T-helper 1 cell treated with Interleukin-12 subunit alpha and Interleukin-12 subunit beta and Interleukin-4 antibody, amounts not matched to agents 30 ng/mL and 1 ng/mL, for 36 hours (primary cell): Measurements from ENCODE around the gene MAP4K3. TPM values are rescaled to one million over a fixed set of nuclear protein-coding genes. Genes with fewer than 3 reads are reported as not detected.
"Not testable (repeated sequence)": the region's sequence is repeated elsewhere in the genome, so short reads cannot be mapped to it uniquely, and the experiment has no call there.

Source experiments
- intact Hi-C: fragments of 100-400 bp; cut with micrococcal nuclease; formaldehyde crosslinking; loops from one replicate; pipeline ENCODE4 v1.15.1; 2024
- total RNA-seq: library from RNA; stranded (reverse); gene quantifications from 2 replicates; pipeline ENCODE4 v1.2.3, GENCODE V29; 2022

The MAP4K3 gene
- total RNA-seq, 1 donor from 2014 or later, result 11.8 TPM

DNA sequence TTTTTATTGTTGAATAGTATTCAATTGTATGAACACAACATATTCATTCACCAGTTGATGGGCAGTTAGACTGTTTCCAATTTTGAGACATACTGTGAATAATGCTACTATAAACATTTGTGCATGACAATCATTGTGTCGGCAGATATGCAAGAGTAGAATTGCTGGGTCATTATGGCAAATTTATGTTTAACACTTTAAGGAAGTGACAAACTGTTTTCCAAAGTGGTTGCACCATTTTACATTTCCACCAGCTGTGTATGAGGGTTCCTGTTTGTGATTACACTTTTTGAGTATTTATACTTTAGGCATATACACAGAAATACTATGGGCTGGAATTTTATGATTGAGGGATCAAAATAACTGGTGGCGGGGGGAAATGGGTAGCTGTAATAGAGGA, 61.2 kb downstream of the MAP4K3 start:
- intact Hi-C loops, result loop anchor here (5.0 kb wide), 1 partner anchor 401 kb away; the partner anchor contains the start of gene THUMPD2

DNA sequence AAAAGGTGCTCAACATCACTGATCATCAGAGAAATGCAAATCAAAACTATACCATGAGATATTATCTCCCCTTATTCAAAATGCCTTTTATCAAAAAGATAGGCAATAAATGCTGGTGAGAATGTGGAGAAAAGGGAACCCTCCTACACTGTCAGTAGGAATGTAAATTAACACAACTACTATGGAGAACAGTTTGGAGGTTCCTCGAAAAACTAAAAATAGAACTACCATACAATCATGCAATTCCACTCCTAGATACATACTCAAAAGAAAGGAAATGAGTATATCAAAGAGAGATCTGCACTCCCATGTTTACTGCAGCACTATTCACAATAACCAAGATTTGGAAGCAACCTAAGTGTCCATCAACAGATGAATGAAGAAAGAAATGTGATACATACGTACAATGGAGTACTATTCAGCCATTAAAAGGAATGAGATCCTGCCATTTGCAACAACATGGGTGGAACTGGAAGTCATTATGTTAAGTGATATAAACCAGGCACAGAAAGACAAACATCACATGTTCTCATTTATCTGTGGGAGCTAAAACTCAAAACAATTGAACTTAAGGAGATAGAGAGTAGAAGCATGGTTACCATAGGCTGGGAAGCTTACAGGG, 63.8 kb downstream of the MAP4K3 start:
- intact Hi-C loops, result no loop called here

DNA sequence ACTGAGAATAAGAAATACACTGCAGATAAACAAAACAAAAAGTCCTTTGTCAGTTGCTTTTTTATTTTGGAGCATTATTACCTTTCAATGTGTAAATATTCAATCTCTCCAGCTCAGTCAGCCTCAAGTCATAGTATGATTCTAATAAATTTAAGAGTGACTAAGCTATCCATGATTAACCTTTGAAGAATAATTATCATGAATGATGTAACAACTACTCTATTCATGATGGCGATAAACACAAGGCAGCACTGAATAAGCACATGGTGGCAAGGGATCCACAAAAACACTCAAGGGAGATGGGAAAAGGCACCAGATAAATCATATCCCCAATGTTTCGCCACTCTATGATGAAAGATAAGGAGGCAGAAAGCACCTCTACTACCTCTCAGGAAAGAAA, 67.0 kb downstream of the MAP4K3 start:
- intact Hi-C loops, result no loop called here

GRCh38 chr2:39368846-39369245, 68.2 kb downstream of the MAP4K3 start:
- intact Hi-C loops, result no loop called here

DNA sequence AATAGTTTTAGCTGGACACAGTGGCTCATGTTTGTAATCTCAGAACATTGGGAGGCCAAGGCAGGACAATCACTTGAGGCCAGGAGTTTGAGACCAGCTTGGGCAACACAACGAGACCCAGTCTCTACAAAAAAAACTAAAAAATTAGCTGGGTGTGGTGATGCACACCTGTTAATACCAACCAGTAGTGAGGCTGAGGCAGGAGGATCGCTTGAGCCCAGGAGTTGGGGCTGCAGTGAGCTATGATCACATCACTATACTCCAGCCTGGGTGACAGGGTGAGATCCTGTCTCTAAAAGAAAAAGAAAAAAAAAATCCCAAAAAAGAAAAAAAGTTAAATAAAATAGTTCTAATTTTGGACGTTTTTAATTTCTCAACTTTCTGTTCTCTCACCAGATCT, 68.7 kb downstream of the MAP4K3 start:
- intact Hi-C loops, result no loop called here

GRCh38 chr2:39362595-39362994, 74.5 kb downstream of the MAP4K3 start:
- intact Hi-C loops, result no loop called here

- intact Hi-C loops, result no loop called here
Observed at GRCh38 chr2:39361511-39361910, 75.6 kb downstream of the MAP4K3 start.

- intact Hi-C loops, result not testable (repeated sequence)
Observed at GRCh38 chr2:39360342-39360741, 76.7 kb downstream of the MAP4K3 start.

GRCh38 chr2:39359453-39360038, 77.5 kb downstream of the MAP4K3 start:
- intact Hi-C loops, result no loop called here

GRCh38 chr2:39356922-39357639, 80.0 kb downstream of the MAP4K3 start:
- intact Hi-C loops, result no loop called here

- intact Hi-C loops, result no loop called here
Observed at GRCh38 chr2:39350658-39351057, 86.4 kb downstream of the MAP4K3 start.

DNA sequence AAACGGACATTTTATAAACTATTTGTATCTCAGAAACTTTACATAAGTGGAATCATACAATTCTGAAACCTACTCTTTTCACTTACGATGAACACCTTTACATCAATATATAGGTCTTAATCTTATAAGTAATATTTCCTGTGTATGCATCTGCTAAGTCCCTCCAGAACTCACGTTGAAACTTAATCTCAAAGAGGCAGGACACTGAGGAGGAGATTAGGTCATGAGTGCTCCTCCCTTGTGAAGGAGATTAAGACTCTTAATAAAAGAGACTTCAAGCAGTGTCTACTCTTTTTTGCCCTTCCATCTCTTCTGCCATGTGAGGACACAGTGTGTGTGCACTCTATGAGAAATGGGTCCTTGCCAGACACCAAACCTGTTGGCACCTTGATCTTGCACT, 98.6 kb downstream of the MAP4K3 start:
- intact Hi-C loops, result no loop called here

DNA sequence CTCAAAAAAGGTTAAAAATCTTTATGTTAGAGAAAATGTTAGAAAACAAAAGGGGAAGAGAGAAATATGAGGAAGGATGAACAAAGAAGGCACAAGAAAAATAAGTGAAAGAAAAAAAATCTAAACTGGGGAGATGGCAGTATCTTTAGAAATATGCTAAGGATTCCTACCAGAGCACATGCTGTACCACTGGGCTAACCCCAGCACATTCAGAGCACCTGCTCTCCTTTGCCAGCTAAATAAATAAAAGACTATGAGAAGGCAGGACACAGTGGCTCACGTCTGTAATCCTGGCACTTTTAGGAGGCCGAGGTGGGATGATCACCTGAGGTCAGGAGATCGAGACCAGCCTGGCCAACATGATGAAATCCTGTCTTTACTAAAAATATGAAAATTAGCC, 101.2 kb downstream of the MAP4K3 start:
- intact Hi-C loops, result no loop called here

- intact Hi-C loops, result no loop called here
Observed at GRCh38 chr2:39334978-39335377, 102.1 kb downstream of the MAP4K3 start.

DNA sequence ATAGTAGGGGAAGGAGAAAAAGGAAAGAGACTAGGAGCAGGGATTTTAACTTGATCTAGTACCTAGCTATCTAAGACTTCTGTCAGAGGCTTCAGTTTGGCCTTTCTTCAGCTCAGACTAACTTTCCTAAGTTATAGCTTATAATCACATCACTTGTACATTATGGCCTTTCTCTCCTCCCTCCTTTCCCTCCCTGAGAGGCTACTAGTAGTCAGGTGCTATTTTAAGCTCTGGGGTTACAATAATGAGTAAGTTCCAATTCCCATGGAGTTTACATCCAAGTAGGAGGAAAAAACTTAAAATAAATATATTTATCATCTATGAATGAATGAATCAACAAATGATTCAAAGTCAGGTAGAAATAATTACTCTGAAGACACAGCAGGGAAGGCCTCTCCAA, 102.6 kb downstream of the MAP4K3 start:
- intact Hi-C loops, result no loop called here

GRCh38 chr2:39326644-39327043, 110.4 kb downstream of the MAP4K3 start:
- intact Hi-C loops, result no loop called here

- intact Hi-C loops, result no loop called here
Observed at GRCh38 chr2:39325966-39326365, 111.1 kb downstream of the MAP4K3 start.

DNA sequence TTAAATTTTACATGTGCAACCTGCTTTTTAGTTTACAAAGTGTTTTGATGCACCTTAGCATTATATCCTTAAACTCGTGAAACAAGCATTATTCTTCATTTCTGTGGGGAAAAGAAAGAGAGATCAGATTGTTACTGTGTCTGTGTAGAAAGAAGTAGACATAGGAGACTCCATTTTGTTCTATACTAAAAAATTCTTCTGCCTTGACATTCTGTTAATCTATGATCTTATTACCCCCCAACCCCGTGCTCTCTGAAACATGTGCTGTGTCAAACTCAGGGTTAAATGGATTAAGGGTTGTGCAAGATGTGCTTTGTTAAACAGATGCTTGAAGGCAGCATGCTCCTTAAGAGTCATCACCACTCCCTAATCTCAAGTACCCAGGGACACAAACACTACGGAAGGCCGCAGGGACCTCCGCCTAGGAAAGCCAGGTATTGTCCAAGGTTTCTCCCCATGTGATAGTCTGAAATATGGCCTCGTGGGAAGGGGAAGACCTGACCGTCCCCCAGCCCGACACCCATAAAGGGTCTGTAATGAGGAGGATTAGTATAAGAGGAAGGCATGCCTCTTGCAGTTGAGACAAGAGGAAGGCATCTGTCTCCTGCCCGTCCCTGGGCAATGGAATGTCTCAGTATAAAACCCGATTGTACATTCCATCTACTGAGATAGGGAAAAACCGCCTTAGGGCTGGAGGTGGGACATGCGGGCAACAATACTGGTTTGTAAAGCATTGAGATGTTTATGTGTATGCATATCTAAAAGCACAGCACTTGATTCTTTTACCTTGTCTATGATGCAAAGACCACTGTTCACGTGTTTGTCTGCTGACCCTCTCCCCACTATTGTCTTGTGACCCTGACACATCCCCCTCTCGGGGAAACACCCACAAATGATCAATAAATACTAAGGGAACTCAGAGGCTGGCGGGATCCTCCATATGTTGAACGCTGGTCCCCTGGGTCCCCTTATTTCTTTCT, 115.7 kb downstream of the MAP4K3 start:
- intact Hi-C loops, result not testable (repeated sequence)

- intact Hi-C loops, result no loop called here
Observed at GRCh38 chr2:39320162-39320561, 116.9 kb downstream of the MAP4K3 start.

DNA sequence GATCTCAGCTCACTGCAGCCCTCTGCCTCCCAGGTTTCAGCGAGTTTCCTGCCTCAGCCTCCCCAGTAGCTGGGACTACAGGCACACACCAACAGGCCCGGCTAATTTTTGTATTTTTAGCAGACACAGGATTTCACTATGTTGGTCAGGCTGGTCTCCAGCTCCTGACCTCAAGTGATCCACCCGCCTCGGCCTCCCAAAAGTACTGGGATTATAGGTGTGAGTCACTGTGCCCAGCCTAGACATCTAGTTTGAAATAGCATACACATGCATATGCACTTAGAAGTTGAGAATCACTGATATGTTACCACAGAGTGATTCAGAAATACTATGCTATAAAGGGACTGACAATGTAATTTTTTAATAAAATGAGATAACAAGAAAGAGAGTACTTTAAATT, 123.5 kb downstream of the MAP4K3 start:
- intact Hi-C loops, result no loop called here

- intact Hi-C loops, result no loop called here
Observed at GRCh38 chr2:39311469-39311868, 125.6 kb downstream of the MAP4K3 start.

- intact Hi-C loops, result no loop called here
Observed at GRCh38 chr2:39308778-39309177, 128.3 kb downstream of the MAP4K3 start.
